Activated T-cell treated with anti-CD3 and anti-CD28 coated beads, Interleukin-2, amount 50 U/mL, for 1 hour (primary cell): ENCODE results near the gene ARID1B.

Experiments
- DNase-seq: peaks from one replicate; pipeline ENCODE4 v3.0.0-alpha.2; 2020

Gene ARID1B

DNA sequence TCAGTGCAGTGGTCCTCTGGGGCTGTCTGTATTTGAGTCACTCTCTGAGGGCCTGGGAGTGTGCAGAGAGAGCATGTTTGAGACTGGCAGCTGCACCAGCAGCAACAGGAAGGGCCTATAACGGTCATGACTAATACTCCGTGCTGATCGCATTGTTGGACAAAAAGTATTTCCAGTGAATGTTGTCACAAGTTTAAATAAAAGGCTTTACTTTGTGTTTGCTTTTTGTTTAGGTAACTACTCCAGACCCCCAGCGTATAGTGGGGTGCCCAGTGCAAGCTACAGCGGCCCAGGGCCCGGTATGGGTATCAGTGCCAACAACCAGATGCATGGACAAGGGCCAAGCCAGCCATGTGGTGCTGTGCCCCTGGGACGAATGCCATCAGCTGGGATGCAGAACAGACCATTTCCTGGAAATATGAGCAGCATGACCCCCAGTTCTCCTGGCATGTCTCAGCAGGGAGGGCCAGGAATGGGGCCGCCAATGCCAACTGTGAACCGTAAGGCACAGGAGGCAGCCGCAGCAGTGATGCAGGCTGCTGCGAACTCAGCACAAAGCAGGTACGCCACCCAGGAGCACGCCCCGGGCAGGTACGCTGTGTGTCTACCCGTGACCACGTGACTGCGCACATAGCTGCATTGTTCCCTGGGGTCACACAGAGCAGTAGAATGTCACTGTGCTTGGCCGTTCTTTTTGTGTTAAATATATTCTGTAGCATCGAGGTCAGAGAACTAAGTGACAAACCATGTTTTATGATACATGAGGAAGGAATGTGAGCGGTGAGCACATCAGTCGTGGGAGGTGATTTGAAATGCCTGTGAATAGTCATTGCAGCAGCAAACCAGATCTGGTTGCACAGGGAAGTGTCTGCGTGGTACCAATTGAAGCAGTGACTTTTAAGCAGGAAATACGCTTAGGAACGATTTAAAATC, 371.5 kb downstream of the ARID1B start:
- no peak for DNase-seq

DNA sequence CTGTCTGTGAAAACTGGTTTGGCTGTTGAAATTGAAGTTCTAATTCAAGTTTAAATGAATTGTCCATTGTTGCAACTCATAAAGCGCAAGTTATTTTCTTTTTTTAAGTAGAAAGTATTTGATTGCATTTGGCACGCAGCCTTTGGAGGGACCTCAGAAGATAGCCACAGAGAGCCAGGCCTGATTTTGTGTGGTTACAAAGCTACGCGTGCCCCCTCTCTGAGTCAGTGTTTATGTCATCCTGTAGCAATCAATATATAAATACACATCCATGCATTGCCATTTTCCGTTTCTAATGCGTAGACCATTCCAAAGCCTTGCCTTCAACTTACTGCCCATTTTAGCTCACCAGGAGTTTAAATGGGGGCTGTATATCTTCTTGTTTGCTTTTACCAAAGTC, 372.9 kb downstream of the ARID1B start:
- no peak for DNase-seq

DNA sequence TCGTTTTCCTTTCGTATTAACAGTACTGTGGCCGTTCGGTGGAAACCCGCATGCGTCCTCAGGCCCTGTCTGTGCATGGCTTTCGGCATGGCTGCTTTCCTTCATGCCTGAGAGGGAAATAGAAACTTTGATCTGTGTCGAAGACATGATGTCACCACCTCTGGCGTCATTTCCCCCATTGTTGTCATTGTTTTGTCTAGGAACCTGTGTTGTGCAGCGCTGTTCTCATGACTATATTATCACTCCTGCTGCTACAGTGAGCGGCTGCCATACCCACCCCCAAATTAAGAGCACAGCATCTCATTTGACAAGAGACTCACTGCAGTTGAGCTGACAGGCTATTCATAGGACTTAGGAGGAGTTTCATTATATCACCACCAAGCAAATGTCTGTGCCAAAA, 373.9 kb downstream of the ARID1B start:
- no peak for DNase-seq

DNA sequence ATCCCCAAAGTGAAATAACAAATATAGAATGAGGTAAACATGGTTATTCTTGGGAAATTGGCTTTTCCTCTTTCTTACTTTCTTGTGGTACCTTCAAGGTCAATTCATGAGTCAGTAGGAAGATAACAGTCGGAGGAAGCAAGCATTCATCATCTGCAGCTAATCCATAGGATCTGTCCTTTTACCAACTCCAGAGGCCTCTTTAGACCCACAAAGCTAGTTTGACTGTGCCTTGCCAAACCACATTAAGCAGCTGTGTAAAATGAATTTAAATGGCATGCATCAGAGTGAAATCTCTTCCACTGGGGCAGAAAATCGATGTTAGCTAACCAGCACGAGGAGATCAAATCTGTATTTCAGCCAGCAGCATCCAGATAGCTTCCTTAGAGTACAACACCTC, 374.8 kb downstream of the ARID1B start:
- no peak for DNase-seq

DNA sequence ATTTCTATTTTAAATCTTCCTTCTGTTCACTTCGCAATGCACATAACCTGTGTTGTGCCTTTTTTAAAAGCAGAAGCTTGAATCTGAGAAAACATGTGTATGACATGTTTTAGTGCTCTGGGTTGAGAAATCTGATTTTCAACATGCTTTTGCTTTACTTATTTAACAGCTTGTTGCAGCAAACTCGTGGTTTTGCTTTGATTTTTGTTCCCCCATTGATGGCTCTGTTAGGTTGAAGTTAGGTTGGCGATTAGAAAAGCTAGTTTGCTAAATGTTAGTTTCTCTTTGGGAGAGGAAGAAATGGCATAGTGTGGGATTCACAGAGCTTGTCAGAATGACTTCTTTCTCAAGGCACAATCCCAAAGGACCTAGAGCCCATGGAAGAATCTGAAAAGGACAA, 375.4 kb downstream of the ARID1B start:
- DNase-seq, result no peak

DNA sequence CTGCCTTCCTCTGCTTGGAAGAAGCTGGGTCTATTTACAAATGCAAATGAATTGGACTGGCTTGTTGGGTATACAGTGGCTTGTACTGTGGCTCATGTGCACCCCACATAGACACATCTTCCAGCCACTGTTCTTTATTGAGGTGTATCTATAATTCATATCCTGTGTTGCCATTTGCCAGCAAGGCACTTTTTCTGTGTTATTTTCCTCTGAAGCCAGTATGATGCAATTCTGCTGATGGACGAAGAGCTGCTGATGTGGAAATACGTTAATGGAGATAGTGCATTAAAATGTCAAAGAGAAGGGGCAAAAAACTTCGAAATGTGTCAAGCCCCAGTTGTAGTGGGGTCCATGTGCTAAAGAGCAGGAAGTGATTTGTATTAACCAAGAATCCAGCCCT, 378.6 kb downstream of the ARID1B start:
- DNase-seq, result no peak

DNA sequence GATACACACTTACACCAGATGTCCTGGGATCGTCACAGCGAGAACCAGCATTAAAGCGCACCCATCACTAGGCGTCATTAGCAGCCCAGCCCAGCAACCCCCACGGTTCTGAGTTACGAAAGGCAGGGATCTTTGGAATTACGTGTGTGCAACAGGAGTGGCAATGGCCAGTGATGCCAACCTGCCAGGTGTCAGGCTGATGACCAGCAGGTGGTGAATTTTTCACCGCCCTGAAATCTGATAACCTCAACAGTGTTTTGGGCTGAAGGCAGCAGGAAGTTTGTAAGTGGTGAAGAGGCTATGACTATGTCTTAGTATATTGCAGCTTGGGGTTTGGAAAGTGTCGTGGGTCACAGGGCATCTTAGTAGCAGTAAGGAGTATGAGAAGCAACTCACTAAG, 380.1 kb downstream of the ARID1B start:
- no peak for DNase-seq

DNA sequence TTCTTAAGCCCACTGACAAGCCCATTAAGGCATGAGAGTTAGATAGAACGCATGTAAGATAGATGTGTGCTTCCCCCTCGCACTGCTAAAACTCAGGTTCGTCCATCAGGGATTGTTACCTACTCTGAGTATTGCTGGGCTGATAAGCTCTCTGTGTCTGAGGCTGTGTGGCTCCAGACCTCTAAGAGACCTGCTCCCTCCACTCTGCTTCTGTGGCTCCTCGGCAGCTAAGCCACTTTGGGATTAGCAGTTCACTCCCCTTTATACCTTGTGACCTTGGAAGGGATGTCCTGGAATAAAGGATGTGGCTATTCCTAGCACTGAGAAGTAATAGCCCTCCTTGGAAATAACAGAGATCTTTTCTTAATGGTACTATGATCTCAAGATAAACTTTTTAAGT, 381.3 kb downstream of the ARID1B start:
- no peak for DNase-seq

DNA sequence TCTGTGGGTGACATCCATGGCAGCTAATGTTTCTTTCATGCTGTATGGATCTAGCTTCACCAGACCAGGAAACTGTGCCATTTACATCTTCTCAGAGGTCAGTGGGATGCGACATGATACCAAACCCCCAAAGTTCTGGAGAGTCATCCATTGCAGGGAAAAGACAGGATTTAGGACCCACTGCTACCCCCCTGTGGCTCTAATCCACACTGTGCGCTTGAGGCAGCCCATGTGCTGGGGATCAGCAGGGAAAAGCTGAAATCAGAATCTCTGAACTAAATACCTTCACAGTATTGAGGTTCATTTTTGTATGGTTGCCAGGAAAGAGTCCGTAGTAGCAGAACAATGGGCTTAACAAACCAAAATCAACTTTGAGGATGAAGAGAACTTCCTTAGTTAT, 381.7 kb downstream of the ARID1B start:
- DNase-seq, result no peak

DNA sequence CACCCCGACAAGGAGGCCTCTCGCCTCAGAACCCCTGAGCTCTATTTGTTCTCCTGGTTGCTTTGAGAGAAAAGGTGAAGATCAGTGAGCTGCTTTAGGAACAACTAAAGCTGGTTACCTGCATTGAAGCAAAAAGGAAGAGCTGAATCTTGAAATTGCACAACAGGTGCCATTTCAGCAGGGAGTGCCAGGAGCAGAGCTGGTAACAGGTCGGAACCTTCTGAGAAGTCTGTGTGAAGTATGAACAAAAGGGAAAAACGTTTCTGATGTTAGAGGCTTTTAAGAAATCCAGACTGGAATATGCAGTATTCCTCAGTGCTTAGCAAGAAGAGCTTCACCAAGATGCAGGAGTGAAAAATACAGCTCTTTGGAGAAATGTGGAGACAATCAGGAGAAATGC, 382.2 kb downstream of the ARID1B start:
- no peak for DNase-seq

DNA sequence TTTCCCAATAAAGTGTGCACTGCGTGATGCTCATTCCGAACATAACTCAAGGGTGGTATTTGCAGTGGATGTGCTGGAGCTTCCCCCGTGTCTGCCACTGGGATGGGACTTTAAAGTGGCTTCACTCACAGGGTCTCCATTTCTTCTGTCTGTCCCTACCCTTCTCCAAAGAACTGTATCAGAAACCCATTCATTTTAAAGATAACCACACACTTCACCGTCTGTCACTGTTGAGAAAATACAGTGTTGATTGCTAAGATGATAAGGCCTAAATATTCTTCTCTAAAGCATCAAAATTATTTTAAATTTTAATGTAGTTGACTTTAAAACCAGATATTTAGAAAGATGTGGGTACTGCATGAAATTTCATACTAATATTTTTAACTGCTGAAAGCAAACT, 384.7 kb downstream of the ARID1B start:
- no peak for DNase-seq

DNA sequence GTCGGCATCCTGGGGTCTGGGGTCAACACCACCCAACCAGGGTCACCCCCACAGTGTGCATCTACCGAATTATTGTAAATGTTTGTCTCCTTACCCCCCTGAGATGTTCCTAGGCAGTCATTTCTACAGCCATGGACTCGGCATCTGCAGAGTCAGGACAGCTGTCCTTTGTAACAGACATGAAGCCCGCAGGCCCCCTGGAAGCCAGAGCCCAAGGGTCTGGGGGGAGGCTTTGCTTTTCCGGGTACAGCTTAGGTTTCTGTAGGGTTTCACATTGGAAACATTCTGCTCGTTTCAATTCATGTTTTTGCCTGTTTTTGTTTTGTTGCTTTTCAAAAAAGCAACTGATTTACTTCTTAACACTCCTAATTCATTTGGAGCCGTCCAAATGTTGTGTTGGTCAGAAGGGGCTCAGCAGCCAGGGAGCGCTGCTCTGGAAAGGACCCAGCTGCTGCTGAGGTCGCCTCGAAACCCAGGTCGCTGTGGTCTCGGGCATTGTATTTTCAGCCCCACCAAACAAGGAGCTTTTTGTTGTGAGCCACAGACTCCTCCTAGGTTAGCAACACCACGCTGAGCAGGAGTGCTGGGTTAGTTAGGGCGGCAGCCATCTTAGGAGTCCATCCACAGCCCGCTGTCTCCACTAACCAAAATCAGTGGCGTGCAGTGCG, 385.7 kb downstream of the ARID1B start:
- DNase-seq, result no peak

DNA sequence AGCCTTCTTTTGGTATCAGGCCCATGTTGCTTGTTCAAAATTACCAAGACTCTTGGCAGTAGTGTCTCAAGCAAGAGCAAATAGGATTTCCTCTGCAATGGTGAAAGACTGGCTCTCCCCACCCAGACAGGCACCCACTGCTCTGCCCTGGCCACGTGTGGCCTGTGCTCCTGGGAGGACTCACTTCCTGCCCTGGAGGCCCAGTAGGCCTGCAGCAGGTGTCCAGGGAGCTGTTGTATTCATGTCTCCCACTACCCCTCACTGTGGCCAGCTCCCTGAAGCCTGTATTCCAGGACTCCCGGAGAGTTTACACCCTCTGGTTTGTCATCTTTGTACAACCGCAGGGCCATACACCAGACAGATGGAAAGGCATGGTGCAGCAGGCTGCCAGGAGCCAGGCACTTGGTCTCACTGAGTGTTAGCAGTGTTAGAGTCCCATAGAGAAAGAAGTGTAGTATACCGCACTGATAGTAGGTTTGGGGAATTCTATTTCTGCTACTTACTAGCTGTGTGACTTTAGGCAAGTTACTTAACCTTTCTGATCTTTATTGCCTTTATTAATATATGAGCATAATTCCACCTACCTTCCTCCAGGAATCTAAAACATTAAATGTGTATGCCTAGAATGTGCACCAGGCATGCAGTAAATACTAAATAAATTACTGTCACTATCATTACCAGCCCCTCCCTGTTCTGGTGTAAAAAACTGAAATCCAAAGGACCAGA, 386.4 kb downstream of the ARID1B start:
- no peak for DNase-seq

DNA sequence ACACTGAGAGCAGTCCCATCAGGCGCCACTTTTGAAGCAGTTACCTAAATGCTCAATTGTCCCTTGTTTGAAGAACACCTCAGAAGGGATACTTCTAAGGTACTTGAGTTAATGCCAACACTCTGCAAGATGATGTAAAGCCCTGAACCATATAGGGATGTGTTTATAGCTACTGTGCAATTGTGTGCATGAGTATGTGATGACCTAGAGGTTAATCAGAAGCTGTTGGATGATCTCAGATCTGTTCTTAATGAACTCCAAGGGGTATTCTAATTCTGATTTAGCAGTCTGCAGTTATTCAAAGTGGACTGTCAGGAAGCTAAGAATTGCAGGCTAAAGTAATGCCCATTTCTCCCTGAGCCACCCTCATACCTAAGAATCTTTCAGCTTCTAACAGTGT, 387.8 kb downstream of the ARID1B start:
- no peak for DNase-seq

DNA sequence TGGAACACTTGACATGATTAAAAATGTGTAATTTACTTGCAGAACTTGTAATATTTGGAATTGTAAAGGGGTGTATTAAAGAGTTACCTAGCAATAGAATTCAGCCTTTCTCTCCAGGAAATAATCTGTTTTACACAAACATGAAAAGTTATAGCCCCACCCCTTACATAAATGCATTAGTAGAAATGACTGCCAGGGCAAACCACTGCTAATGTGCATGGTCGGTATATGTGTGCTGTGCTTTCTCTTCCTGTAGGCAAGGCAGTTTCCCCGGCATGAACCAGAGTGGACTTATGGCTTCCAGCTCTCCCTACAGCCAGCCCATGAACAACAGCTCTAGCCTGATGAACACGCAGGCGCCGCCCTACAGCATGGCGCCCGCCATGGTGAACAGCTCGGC, 389.6 kb downstream of the ARID1B start:
- no peak for DNase-seq

DNA sequence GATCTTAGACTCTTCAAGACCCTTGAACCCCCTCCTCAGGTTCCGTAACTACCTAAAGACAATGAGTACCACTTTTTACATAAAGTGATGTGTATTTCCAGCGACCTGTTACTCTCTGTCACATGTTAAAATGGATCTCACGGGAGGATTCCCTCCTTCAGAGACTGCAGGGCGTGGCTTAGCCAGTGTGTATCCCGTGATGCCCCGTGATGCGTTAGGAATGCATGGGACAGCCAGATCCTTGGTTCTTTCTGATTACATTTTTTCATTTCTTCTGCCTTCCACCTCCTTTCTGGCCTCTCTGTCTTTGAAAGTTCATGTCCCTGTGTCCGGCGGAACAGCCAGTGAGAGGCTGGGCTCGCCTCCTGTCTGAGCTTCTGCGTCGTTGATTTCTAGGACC, 390.7 kb downstream of the ARID1B start:
- no peak for DNase-seq

DNA sequence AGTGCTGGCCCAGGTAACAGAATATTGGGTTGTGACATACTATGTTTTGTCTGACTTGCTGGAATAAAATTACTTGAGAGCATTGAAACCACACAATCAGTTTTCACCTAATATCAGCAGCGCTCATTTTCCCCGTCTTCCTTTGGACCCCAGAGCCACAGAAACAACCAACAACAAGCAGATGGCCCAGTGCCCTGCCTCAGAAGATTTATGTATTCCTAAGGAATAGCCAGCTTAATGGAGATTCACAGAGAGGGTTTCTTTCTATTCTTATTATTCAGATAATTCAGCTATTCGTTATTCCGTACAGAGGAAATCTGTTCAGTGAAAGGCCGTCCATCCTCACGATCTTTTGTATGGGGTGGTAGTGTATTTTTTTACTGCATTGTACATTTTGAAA, 391.3 kb downstream of the ARID1B start:
- DNase-seq, result no peak

DNA sequence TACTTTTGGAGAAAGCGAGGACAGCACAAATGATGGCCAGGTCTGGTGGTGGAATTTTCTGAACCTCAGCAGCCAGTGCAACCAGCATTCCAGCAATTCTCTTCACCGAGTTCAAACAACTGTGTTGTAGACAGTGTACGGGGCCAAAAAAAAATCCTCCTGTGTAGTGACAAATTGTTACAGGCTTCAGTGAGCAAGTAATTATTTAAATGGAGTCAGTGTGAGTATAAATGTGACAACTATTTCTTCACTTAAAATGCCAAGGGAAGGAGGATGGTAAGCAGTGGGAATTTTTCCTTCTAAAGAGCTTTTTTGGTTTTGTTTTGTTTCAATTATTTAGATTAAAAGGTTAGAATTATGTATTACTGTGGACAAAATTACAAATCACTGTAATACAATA, 392.0 kb downstream of the ARID1B start:
- DNase-seq, result no peak

DNA sequence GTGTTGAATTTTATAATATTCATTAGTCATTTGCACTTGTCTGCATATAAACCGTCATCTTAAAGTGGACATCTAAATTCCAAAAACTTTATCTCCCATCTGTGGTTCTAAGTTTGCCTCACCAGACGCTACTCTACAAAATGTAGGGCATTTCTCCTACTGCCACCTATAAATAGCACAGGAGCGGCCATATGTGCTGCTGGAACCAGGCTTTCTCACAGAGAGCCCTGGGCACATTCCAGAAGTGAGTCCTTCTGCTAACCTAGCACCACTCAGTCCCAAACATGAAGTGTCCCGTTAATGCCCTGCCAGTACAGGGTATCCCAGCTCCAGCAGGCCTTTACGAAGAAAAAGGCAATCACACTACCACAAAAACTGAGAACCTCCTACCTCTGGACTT, 392.5 kb downstream of the ARID1B start:
- no peak for DNase-seq

DNA sequence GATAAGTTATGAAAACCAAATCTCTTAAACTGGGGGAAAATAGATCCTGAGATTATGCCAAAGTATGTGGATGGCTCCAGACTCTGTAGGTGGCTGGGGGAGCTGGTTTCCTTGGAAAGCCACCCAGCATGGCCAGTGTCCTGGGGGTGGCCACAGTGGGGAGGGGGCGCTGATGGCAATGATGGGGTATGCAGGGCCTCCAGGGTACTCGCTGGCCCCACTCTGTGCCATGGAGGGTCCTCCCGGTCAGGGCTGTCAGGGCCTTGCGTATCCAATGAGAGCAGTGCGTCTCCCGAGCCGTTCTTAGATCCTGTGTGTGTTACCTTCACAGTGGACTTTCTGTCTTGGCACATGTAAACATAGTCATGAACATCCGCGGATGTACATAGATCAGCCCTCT, 393.4 kb downstream of the ARID1B start:
- DNase-seq, result no peak

DNA sequence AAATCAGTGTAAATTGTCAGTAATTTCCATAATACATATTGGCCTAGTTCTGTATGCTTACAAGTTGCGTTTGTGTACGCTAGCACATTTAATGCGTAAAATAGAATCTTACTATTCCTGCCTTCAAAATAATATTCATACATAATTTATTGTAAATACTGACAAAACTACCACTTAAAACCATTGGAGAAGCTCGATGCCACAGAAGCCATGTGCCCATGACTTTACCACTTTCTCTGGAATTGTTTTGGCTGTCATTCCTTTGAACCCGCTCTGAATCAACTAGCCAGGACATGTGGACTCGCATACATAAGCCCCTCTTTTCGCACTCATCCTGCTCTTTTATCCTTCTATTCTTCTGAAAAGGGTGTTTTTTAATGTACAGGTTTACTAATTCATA, 394.6 kb downstream of the ARID1B start:
- no peak for DNase-seq

DNA sequence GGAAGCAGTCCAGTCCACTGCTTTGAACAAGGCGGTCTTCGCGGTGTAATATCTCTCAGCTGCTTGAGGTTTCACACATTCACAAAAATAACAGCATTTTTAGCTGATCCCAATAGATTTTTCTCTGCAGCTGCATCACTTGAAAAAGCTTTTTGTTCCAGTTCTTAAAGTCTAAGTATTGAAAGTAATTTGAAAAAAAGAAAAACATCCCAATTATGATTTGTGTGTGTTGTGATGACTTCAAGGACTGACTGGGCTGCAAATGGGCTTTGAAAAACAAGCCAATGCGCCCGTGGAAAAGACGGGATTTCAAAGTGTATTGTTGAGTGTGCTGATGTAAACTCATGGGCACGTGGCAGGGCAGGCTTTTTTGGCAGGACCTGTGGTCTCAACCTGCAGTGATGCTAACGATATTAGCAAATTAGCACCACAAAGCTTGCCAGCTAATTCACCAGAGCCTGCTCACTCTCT, 395.1 kb downstream of the ARID1B start:
- DNase-seq, result no peak

DNA sequence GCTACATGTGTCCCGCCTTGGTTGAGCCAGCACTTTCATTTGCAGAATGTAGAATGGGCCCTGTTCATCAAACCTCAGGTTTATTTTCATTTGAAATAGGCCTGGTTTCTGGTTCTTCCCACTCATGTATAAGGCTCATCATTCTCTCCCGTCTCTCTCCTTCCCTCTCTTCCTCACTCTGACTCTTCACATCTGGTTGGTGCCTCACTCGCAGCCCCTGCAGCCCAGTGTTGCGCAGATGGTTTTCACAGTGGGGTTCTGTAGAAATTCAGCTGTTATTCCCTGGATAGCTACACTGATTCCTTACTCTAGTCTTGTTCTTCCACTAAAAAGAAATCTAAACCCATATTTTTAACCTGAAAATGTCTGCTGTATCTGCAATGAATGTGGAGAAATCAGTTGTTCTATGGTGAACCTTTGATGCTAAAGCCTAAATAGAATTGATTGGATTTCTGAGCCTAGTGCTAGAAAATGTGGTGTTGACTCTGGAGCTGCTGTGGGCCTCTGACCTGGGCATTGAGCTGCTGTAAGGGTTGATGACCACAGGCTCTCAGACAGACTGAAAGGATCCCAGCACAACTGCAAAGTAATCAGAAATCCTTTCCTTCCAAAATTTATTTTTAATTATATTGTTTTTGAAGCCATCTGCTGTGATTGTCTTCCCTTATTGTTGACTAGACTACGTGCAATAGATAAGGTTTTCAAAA, 395.8 kb downstream of the ARID1B start:
- DNase-seq, result no peak
